ENCODE data around the gene PRDM12. TPM values are rescaled to one million over a fixed set of nuclear protein-coding genes. Genes with fewer than 3 reads are reported as not detected.

PRDM12 gene
- total RNA-seq, 4 donors from 2014 or later, result not detected

- no peak for TF ChIP-seq CTCF (IDR thresholded peaks at IDR 0.05)
- ATAC-seq (ENCODE audit: low FRiP score) (no peak), DNase-seq (ENCODE audit: low spot score) (no peak)
Observed at GRCh38 chr9:130627896-130628792, 36.2 kb upstream of the PRDM12 start.

- no peak for DNase-seq (ENCODE audit: low spot score)
- no peak for TF ChIP-seq CTCF (IDR thresholded peaks at IDR 0.05)
- no peak for ATAC-seq (ENCODE audit: low FRiP score)
Observed at GRCh38 chr9:130629443-130630070, 34.8 kb upstream of the PRDM12 start.

- ATAC-seq (ENCODE audit: low FRiP score) (no peak), DNase-seq (ENCODE audit: low spot score) (no peak)
- no peak for TF ChIP-seq CTCF (IDR thresholded peaks at IDR 0.05)
Observed at GRCh38 chr9:130630071-130630450, 34.3 kb upstream of the PRDM12 start.

- no peak for ATAC-seq (ENCODE audit: low FRiP score)
- TF ChIP-seq CTCF (IDR thresholded peaks at IDR 0.05), result no peak
- DNase-seq (ENCODE audit: low spot score), result no peak
Observed at GRCh38 chr9:130630506-130631330, 33.7 kb upstream of the PRDM12 start.

- DNase-seq (ENCODE audit: low spot score) (no peak), ATAC-seq (ENCODE audit: low FRiP score) (no peak)
- no peak for TF ChIP-seq CTCF (IDR thresholded peaks at IDR 0.05)
Observed at GRCh38 chr9:130631331-130632080, 32.9 kb upstream of the PRDM12 start.

- no peak for TF ChIP-seq CTCF (IDR thresholded peaks at IDR 0.05)
- DNase-seq (ENCODE audit: low spot score) (no peak), ATAC-seq (ENCODE audit: low FRiP score) (no peak)
Observed at GRCh38 chr9:130632081-130632710, 32.2 kb upstream of the PRDM12 start.

All from omental fat pad (tissue), 4 donors.